H7 (cell line): ENCODE measurements around the gene TOPBP1. TPM values are rescaled to one million over a fixed set of nuclear protein-coding genes. Genes with fewer than 3 reads are reported as not detected.
"Not testable (repeated sequence)": the region's sequence is repeated elsewhere in the genome, so short reads cannot be mapped to it uniquely, and the experiment has no call there.

Experiments used
- DNase-seq: peaks from one replicate; pipeline ENCODE4 v3.0.0; 2012
- H3K27me3 ChIP-seq: 2 replicates; pipeline ENCODE4 v1.6.0; 2011; ENCODE audit warnings: mild to moderate bottlenecking, low read length; ENCODE audit not compliant: control insufficient read depth, insufficient read depth
- H3K36me3 ChIP-seq: replicated peaks from 2 replicates; pipeline ENCODE4 v1.5.1; 2011; ENCODE audit warnings: low read length; ENCODE audit not compliant: control insufficient read depth, insufficient read depth
- H3K4me3 ChIP-seq: 2 replicates; pipeline ENCODE4 v1.5.1; 2011; ENCODE audit warnings: low read depth, mild to moderate bottlenecking, control low read depth, low read length, moderate library complexity; ENCODE audit not compliant: insufficient read depth
- total RNA-seq: library from RNA; depleted of rRNA; stranded (reverse); fragments of >200 nt; shearing (Covaris generic); gene quantifications from 2 replicates; pipeline ENCODE4 v1.2.3, GENCODE V29; 2014

TOPBP1 gene
- total RNA-seq, 1 experiment from 2014 or later: 36.3 TPM

GRCh38 chr3:133575086-133575485 is 86.7 kb downstream of the TOPBP1 start:
- H3K27me3 ChIP-seq: no peaks in the 10 kb centered on the region
- H3K36me3 ChIP-seq: peaks cover 18% of the 10 kb centered on the region
- peak overlapping the region; percentile 87 for H3K4me3 ChIP-seq
- no peak for DNase-seq

GRCh38 chr3:133574260-133574881 is 87.4 kb downstream of the TOPBP1 start:
- H3K36me3 ChIP-seq: peaks cover 16% of the 10 kb centered on the region
- peak overlapping the region; percentile 87 for H3K4me3 ChIP-seq
- H3K27me3 ChIP-seq: no peaks in the 10 kb centered on the region
- peak; percentile 84 for DNase-seq

- H3K36me3 ChIP-seq: peaks cover 13% of the 10 kb centered on the region
- H3K4me3 ChIP-seq: peak within 1 kb of the TSS; percentile 87
- no peaks in the 10 kb centered on the region for H3K27me3 ChIP-seq
- peak; percentile 79 for DNase-seq
Observed at GRCh38 chr3:133573629-133574194, 88.0 kb downstream of the TOPBP1 start, which contains the start of gene CDV3. Gene CDV3 (plus strand): TSS chr3:133573686. CDS start chr3:133574045, 359 bp downstream.

- Histone ChIP-seq H3K4me3 (peak overlapping the region; percentile 87), H3K27me3 (no peaks in the 10 kb centered on the region), H3K36me3 (peaks cover 9% of the 10 kb centered on the region)
- peak; percentile 92 for DNase-seq
Observed at GRCh38 chr3:133573054-133573628, 88.6 kb downstream of the TOPBP1 start.

- Histone ChIP-seq H3K27me3 (no peaks in the 10 kb centered on the region), H3K36me3 (peaks cover 6% of the 10 kb centered on the region), H3K4me3 (peak overlapping the region; percentile 23; the same call in 1 of the 2 replicates)
- no peak for DNase-seq
Observed at GRCh38 chr3:133572158-133573053, 89.3 kb downstream of the TOPBP1 start.

GRCh38 chr3:133570937-133571320 is 90.8 kb downstream of the TOPBP1 start:
- Histone ChIP-seq H3K4me3 (no peak overlapping the region), H3K36me3 (peaks cover 3% of the 10 kb centered on the region), H3K27me3 (no peaks in the 10 kb centered on the region)
- no peak for DNase-seq

- DNase-seq: no peak
- Histone ChIP-seq H3K27me3 (no peaks in the 10 kb centered on the region), H3K36me3 (no peaks in the 10 kb centered on the region; the same call in 1 of the 2 replicates), H3K4me3 (no peak overlapping the region)
Observed at GRCh38 chr3:133570139-133570936, 91.4 kb downstream of the TOPBP1 start.

GRCh38 chr3:133568294-133569014 is 93.3 kb downstream of the TOPBP1 start:
- DNase-seq: no peak
- H3K27me3 ChIP-seq: no peaks in the 10 kb centered on the region
- no peaks in the 10 kb centered on the region for H3K36me3 ChIP-seq
- no peak overlapping the region for H3K4me3 ChIP-seq

GRCh38 chr3:133563816-133564215 is 97.9 kb downstream of the TOPBP1 start:
- H3K4me3 ChIP-seq: no peak overlapping the region
- H3K36me3 ChIP-seq: no peaks in the 10 kb centered on the region
- DNase-seq: no peak
- no peaks in the 10 kb centered on the region for H3K27me3 ChIP-seq

- H3K36me3 ChIP-seq: no peaks in the 10 kb centered on the region
Observed at GRCh38 chr3:133563186-133563591, 98.6 kb downstream of the TOPBP1 start.

GRCh38 chr3:133562376-133562775 is 99.4 kb downstream of the TOPBP1 start:
- no peak for DNase-seq
- no peaks in the 10 kb centered on the region for H3K27me3 ChIP-seq
- H3K36me3 ChIP-seq: no peaks in the 10 kb centered on the region
- no peak overlapping the region for H3K4me3 ChIP-seq

More at GRCh38 chr3:133563186-133563591, 98.6 kb downstream of the TOPBP1 start:
- no peaks in the 10 kb centered on the region for H3K27me3 ChIP-seq
- H3K4me3 ChIP-seq: no peak overlapping the region
- no peak for DNase-seq

GRCh38 chr3:133561679-133562078 is 100.1 kb downstream of the TOPBP1 start:
- H3K4me3 ChIP-seq: no peak overlapping the region
- no peaks in the 10 kb centered on the region for H3K36me3 ChIP-seq
- no peaks in the 10 kb centered on the region for H3K27me3 ChIP-seq
- DNase-seq: no peak

- not testable (repeated sequence) for H3K27me3 ChIP-seq, H3K36me3 ChIP-seq, DNase-seq, H3K4me3 ChIP-seq
Observed at GRCh38 chr3:133551589-133551988, 110.2 kb downstream of the TOPBP1 start.
